Activated T-helper 9 cell treated with anti-CD3 and anti-CD28 coated beads, Interleukin-2, amount 50 U/mL, for 16 hours (primary cell): Measurements from ENCODE around the gene SHC2.
"Not testable (repeated sequence)": the region's sequence is repeated elsewhere in the genome, so short reads cannot be mapped to it uniquely, and the experiment has no call there.

Source experiments
- DNase-seq: peaks from one replicate; pipeline ENCODE4 v3.0.0-alpha.2; 2020; ENCODE audit warnings: low read depth

Gene SHC2

GRCh38 chr19:406971-407510 lies 53.8 kb downstream of the SHC2 start:
- DNase-seq, result no peak

GRCh38 chr19:406135-406781 lies 54.6 kb downstream of the SHC2 start:
- DNase-seq, result no peak

GRCh38 chr19:405121-405965 lies 55.5 kb downstream of the SHC2 start:
- DNase-seq, result no peak

- DNase-seq, result no peak
Observed at GRCh38 chr19:403221-404027, 57.4 kb downstream of the SHC2 start.

GRCh38 chr19:402786-403185 lies 58.0 kb downstream of the SHC2 start:
- DNase-seq, result no peak

- DNase-seq, result no peak
Observed at GRCh38 chr19:401866-402511, 58.8 kb downstream of the SHC2 start.

GRCh38 chr19:400976-401865 lies 59.6 kb downstream of the SHC2 start:
- DNase-seq, result no peak

GRCh38 chr19:399370-399769 lies 61.5 kb downstream of the SHC2 start:
- no peak for DNase-seq

GRCh38 chr19:398719-399118 lies 62.1 kb downstream of the SHC2 start:
- DNase-seq, result no peak

- DNase-seq, result no peak
Observed at GRCh38 chr19:397941-398706, 62.7 kb downstream of the SHC2 start.

- no peak for DNase-seq
Observed at GRCh38 chr19:397321-397720, 63.5 kb downstream of the SHC2 start.

GRCh38 chr19:395467-395866 lies 65.4 kb downstream of the SHC2 start:
- no peak for DNase-seq

GRCh38 chr19:394857-395256 lies 66.0 kb downstream of the SHC2 start:
- not testable (repeated sequence) for DNase-seq

- not testable (repeated sequence) for DNase-seq
Observed at GRCh38 chr19:393560-393959, 67.3 kb downstream of the SHC2 start.

- DNase-seq, result no peak
Observed at GRCh38 chr19:392375-392970, 68.4 kb downstream of the SHC2 start.

- DNase-seq, result no peak
Observed at GRCh38 chr19:391726-392374, 69.0 kb downstream of the SHC2 start.

- no peak for DNase-seq
Observed at GRCh38 chr19:391207-391557, 69.7 kb downstream of the SHC2 start.

GRCh38 chr19:390386-391206 lies 70.2 kb downstream of the SHC2 start:
- no peak for DNase-seq

- no peak for DNase-seq
Observed at GRCh38 chr19:389935-390289, 70.9 kb downstream of the SHC2 start.
